HCT116 (cell line): ENCODE data around the gene PI4KA. TPM values are rescaled to one million over a fixed set of nuclear protein-coding genes. Genes with fewer than 3 reads are reported as not detected.

ENCODE experiments used
- ATAC-seq: fragments of 200-7000 bp; cut with Tn5 transposase; 2 replicates; pipeline ENCODE4 v1.9.1; 2020; ENCODE audit warnings: mild to moderate bottlenecking, moderate library complexity
- BruUV-seq: library from RNA; stranded (reverse); fragments of 400-500 nt; replicated peaks from 2 replicates; lab custom pipeline; 2021; lab: Mats Ljungman, UMichigan
- CTCF ChIA-PET: fragments of 300-600 bp; sonication (Branson Sonifier 250); formaldehyde crosslinking; loops from one replicate; lab custom pipeline; 2021; ENCODE audit warnings: antibody characterized with exemption; lab: Charles Lee
- POLR2A ChIA-PET: fragments of 300-600, 350-600 bp; sonication (Branson Sonifier 250); formaldehyde crosslinking; loops from one replicate; lab custom pipeline; 2021; ENCODE audit warnings: antibody characterized with exemption; lab: Charles Lee
- RAD21 ChIA-PET, 2 experiments: fragments of 300-600 bp; sonication (Branson Sonifier 250); formaldehyde crosslinking; loops; one replicate each; lab custom pipeline; 2023; ENCODE audit warnings: low total read pairs in 2 of 2; ENCODE audit not compliant: uncharacterized antibody in 2 of 2, unreplicated experiment in 2 of 2, low non-redundant PET in 1 of 2; lab: Charles Lee
- DNase-seq: peaks from one replicate; pipeline ENCODE4 v3.0.0-alpha.2; 2010; ENCODE audit warnings: low read depth, low spot score
- H2AFZ ChIP-seq: fragments of 200-600 bp; shearing (Covaris generic), sonication (generic); 2 replicates; pipeline ENCODE4 v1.6.1; 2017; ENCODE audit warnings: low read depth, mixed run types, mixed read lengths, antibody characterized with exemption, low read length; ENCODE audit not compliant: poor library complexity, severe bottlenecking
- H3K27ac ChIP-seq: 2 replicates; pipeline ENCODE4 v1.5.1; 2012; ENCODE audit warnings: low read depth, low read length
- H3K27me3 ChIP-seq: fragments of 200-600 bp; sonication (generic); 2 replicates; pipeline ENCODE4 v1.6.1; 2016; ENCODE audit warnings: mixed run types, low read length, mixed read lengths; ENCODE audit not compliant: insufficient read depth
- H3K36me3 ChIP-seq, 2 experiments: fragments of 200-500 bp in 1 of 2; fragments of 200-600 bp in 1 of 2; sonication (Bioruptor generic) in 1 of 2; sonication (generic) in 1 of 2; 2 replicates each; pipeline versions ENCODE4 v1.5.1 to v1.6.1; 2014 to 2016; ENCODE audit warnings: low read length in 2 of 2, inconsistent platforms in 1 of 2, mixed read lengths in 1 of 2, mixed run types in 1 of 2; ENCODE audit not compliant: insufficient read depth in 2 of 2, control insufficient read depth in 1 of 2
- H3K4me1 ChIP-seq, 2 experiments: fragments of 200-600 bp in 1 of 2; sonication (generic) in 1 of 2; 2 replicates each; pipeline versions ENCODE4 v1.5.1 to v1.6.1; 2012 to 2017; ENCODE audit warnings: low read length in 2 of 2, inconsistent platforms in 1 of 2, mild to moderate bottlenecking in 1 of 2, mixed read lengths in 1 of 2, mixed run types in 1 of 2, moderate library complexity in 1 of 2; ENCODE audit not compliant: insufficient read depth in 2 of 2, control insufficient read depth in 1 of 2
- H3K4me2 ChIP-seq: fragments of 200-600 bp; sonication (generic); 2 replicates; pipeline ENCODE4 v1.6.1; 2017; ENCODE audit warnings: mixed run types, low read length, mixed read lengths
- H3K4me3 ChIP-seq, 2 experiments: fragments of 200-600 bp in 1 of 2; sonication (generic) in 1 of 2; replicated peaks in 1 of 2; 2 replicates each; pipeline ENCODE4 v1.5.1; 2011 to 2016; ENCODE audit warnings: low read length in 2 of 2, control low read depth in 1 of 2, low read depth in 1 of 2, mild to moderate bottlenecking in 1 of 2, mixed read lengths in 1 of 2, mixed run types in 1 of 2
- H3K79me2 ChIP-seq: fragments of 200-600 bp; sonication (generic); 2 replicates; pipeline ENCODE4 v1.6.1; 2017; ENCODE audit warnings: mild to moderate bottlenecking, mixed run types, low read length, moderate library complexity, mixed read lengths; ENCODE audit not compliant: insufficient read depth
- H3K9ac ChIP-seq: fragments of 200-600 bp; sonication (generic); 2 replicates; pipeline ENCODE4 v1.6.1; 2016; ENCODE audit warnings: low read length, mixed read lengths
- H3K9me2 ChIP-seq: fragments of 200-600 bp; sonication (generic), shearing (Covaris generic); 2 replicates; pipeline ENCODE4 v1.6.1; 2017; ENCODE audit warnings: mixed run types, mild to moderate bottlenecking, moderate library complexity; ENCODE audit not compliant: insufficient read depth
- H3K9me3 ChIP-seq, 2 experiments: fragments of 200-500 bp in 1 of 2; fragments of 200-600 bp in 1 of 2; sonication (Bioruptor generic) in 1 of 2; sonication (generic) in 1 of 2; 2 replicates each; pipeline ENCODE4 v1.6.1; 2014 to 2017; ENCODE audit warnings: low read length in 2 of 2, mixed read lengths in 2 of 2, inconsistent platforms in 1 of 2, low read depth in 1 of 2, mild to moderate bottlenecking in 1 of 2, mixed run types in 1 of 2, moderate library complexity in 1 of 2; ENCODE audit not compliant: control insufficient read depth in 1 of 2, insufficient read depth in 1 of 2
- H4K20me1 ChIP-seq: fragments of 200-600 bp; sonication (generic), shearing (Covaris generic); 2 replicates; pipeline ENCODE4 v1.6.1; 2017; ENCODE audit warnings: mixed run types, mild to moderate bottlenecking, moderate library complexity; ENCODE audit not compliant: insufficient read depth
- ATF3 ChIP-seq: IDR thresholded peaks from 2 replicates; pipeline ENCODE4 v1.6.1; 2012
- CTCF ChIP-seq, 3 experiments: fragments of 200-600 bp in 1 of 3; sonication (generic) in 1 of 3; IDR thresholded peaks in 2 of 3; conservative IDR thresholded peaks in 1 of 3; 2 replicates each; pipeline ENCODE4 v1.5.1; 2012 to 2017; ENCODE audit warnings: low read depth in 2 of 3, low read length in 2 of 3, antibody characterized with exemption in 1 of 3, borderline replicate concordance in 1 of 3, control low read depth in 1 of 3, mild to moderate bottlenecking in 1 of 3, mixed read lengths in 1 of 3, mixed run types in 1 of 3, moderate library complexity in 1 of 3; ENCODE audit not compliant: insufficient read depth in 1 of 3
- EGR1 ChIP-seq: IDR thresholded peaks from 2 replicates; pipeline ENCODE4 v1.6.1; 2012; ENCODE audit warnings: low read depth
- ELF1 ChIP-seq: IDR thresholded peaks from 2 replicates; pipeline ENCODE4 v1.6.1; 2012; ENCODE audit warnings: low read depth, borderline replicate concordance
- EZH2phosphoT487 ChIP-seq: fragments of 200-600 bp; IDR thresholded peaks from 2 replicates; pipeline ENCODE4 v1.6.1; 2018; ENCODE audit warnings: antibody characterized with exemption, borderline replicate concordance
- JUND ChIP-seq: IDR thresholded peaks from 2 replicates; pipeline ENCODE4 v1.6.1; 2012
- MAX ChIP-seq: IDR thresholded peaks from 2 replicates; pipeline ENCODE4 v1.6.1; 2012
- POLR2A ChIP-seq: IDR thresholded peaks from 2 replicates; pipeline ENCODE4 v1.7.0; 2011; ENCODE audit warnings: borderline replicate concordance; ENCODE audit not compliant: insufficient read depth, insufficient read length; ENCODE audit errors: extremely low read depth
- POLR2AphosphoS5 ChIP-seq: IDR thresholded peaks from 2 replicates; pipeline ENCODE4 v1.6.1; 2011; ENCODE audit warnings: mild to moderate bottlenecking, low read depth, low read length, moderate library complexity
- REST ChIP-seq: IDR thresholded peaks from 2 replicates; pipeline ENCODE4 v1.6.1; 2012; ENCODE audit warnings: low read depth
- SIN3A ChIP-seq: IDR thresholded peaks from 2 replicates; pipeline ENCODE4 v1.6.1; 2012; ENCODE audit warnings: low read depth
- SP1 ChIP-seq: IDR thresholded peaks from 2 replicates; pipeline ENCODE4 v1.6.1; 2012; ENCODE audit warnings: low read depth
- SRF ChIP-seq: IDR thresholded peaks from 2 replicates; pipeline ENCODE4 v1.6.1; 2012; ENCODE audit warnings: low read depth
- TCF7L2 ChIP-seq: IDR thresholded peaks from 2 replicates; pipeline ENCODE4 v1.7.0; 2011; ENCODE audit warnings: borderline replicate concordance, inconsistent platforms; ENCODE audit not compliant: insufficient read depth, insufficient read length; ENCODE audit errors: extremely low read depth
- YY1 ChIP-seq: IDR thresholded peaks from 2 replicates; pipeline ENCODE4 v1.6.1; 2011; ENCODE audit warnings: low read length, low read depth, moderate library complexity, mild to moderate bottlenecking; ENCODE audit not compliant: insufficient replicate concordance; ENCODE audit errors: extremely low read depth
- ZNF274 ChIP-seq: fragments of 200-500 bp; sonication (Bioruptor generic); IDR thresholded peaks from 2 replicates; pipeline ENCODE4 v1.6.1; 2014; ENCODE audit warnings: mild to moderate bottlenecking, low read depth, low read length, inconsistent platforms
- intact Hi-C: fragments of 100-400 bp; cut with micrococcal nuclease; formaldehyde crosslinking; loops from 2 replicates; pipeline ENCODE4 v1.10.0; 2022
- total RNA-seq: library from RNA; stranded (reverse); gene quantifications from one replicate; pipeline ENCODE4 v1.2.1, GENCODE V29; 2021; ENCODE audit not compliant: unreplicated experiment

The PI4KA gene
- total RNA-seq, 1 experiment from 2014 or later, result 59.6 TPM

GRCh38 chr22:20761536-20761935 lies 97.1 kb downstream of the PI4KA start:
- H3K9me3 ChIP-seq, result no peaks in the 10 kb centered on the region
- H3K27me3 ChIP-seq, result no peaks in the 10 kb centered on the region
- no peak overlapping the region for H2AFZ ChIP-seq
- intact Hi-C loops, result no loop called here
- TF ChIP-seq ELF1 (no peak), EGR1 (no peak), TCF7L2 (no peak), CTCF (IDR thresholded peaks at IDR 0.05 in 2 of 3, conservative IDR thresholded peaks at IDR 0.05 in 1 of 3; ENCODE audit: borderline replicate concordance in 1 of 3, insufficient read depth in 1 of 3, low read depth in 2 of 3, low read length in 2 of 3) (no peak), MAX (no peak), SIN3A (no peak), SRF (no peak), ATF3 (no peak), EZH2phosphoT487 (no peak), POLR2AphosphoS5 (no peak), REST (no peak), JUND (no peak), ZNF274 (no peak), POLR2A (no peak), YY1 (no peak), SP1 (no peak)
- TF ChIP-seq, all 23 proteins: peak for 0
- Histone ChIP-seq H3K27ac (no peak overlapping the region), H3K79me2 (no peaks in the 10 kb centered on the region), H3K9me2 (no peaks in the 10 kb centered on the region), H3K4me3 (no peak overlapping the region), H4K20me1 (no peaks in the 10 kb centered on the region), H3K4me1 (peaks cover 0 to 2% of the 10 kb centered on the region in 2 experiments; a peak in 1 of 4 replicates), H3K9ac (no peak overlapping the region), H3K4me2 (no peak overlapping the region), H3K36me3 (peaks cover 6 to 15% of the 10 kb centered on the region in 2 experiments; a peak in 3 of 4 replicates)
- ATAC-seq (no peak), DNase-seq (no peak)
- BruUV-seq, result no TSS peak
- RAD21 ChIA-PET, result no interaction called here
- CTCF ChIA-PET, result no interaction called here
- POLR2A ChIA-PET, result no interaction called here
